SK-N-DZ (cell line): ENCODE measurements around the gene FAM83E.
"Not testable (repeated sequence)": the region's sequence is repeated elsewhere in the genome, so short reads cannot be mapped to it uniquely, and the experiment has no call there.

ENCODE experiments used
- DNase-seq: peaks from one replicate; pipeline ENCODE4 v3.0.0-alpha.2; 2015; ENCODE audit warnings: low spot score

FAM83E gene

DNA sequence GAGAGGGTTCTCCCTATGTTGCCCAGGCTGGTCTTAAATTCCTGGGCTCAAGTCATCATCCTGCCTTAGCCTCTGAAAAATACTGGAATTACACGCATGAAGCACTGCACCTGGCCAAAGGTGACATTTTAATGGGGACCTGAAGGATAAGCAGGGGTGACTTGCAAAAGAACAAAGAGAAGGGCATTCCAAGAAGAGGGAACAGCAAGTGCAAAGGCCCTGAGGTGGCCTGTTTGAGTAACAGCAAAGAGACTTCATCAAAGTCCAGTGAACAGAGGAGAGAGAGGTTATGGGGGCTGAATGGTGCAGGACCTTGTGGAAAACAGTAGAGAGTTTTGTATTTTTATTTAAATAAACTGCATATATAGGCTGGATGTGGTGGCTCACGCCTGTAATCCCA, 27.0 kb upstream of the FAM83E start:
- DNase-seq: no peak

- no peak for DNase-seq
These were observed 24.9 kb upstream of the FAM83E start for GRCh38 chr19:48639483-48640375.

GRCh38 chr19:48638831-48639381, 24.0 kb upstream of the FAM83E start:
- DNase-seq: no peak

- DNase-seq: peak; percentile 90
These were observed 23.3 kb upstream of the FAM83E start for GRCh38 chr19:48637948-48638830.

DNA sequence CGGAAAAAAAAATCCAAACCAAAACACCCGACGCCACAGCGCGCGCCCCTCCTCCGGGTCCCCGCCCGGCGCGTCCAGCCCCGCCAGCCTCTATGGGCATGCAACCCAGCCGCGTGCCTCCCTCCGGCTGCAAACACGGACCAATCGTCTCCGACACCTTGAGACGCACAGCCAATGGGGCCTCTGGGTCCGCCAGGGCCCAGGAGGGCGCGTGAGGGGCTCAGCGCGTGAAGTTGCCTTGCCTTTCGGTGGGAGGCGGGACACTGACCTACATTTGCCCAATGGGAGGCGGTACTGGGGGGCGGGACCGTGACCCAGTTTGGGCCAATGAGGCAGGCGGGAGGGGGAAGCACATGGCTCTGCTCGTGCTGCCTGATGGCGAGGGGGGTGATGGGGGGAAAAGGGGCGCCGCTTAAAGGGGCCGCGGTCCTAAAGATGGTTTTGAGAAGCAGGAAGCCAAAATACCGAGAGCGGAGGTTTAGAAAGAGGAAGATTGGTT, 22.6 kb upstream of the FAM83E start:
- peak; percentile 98 for DNase-seq

GRCh38 chr19:48636859-48637448, 22.1 kb upstream of the FAM83E start, which contains the start of gene DBP:
Gene DBP (minus strand): TSS chr19:48637379. CDS start chr19:48636994, 385 bp downstream.
- DNase-seq: no peak

GRCh38 chr19:48635966-48636858, 21.3 kb upstream of the FAM83E start:
- no peak for DNase-seq

- DNase-seq: no peak
These were observed 20.5 kb upstream of the FAM83E start for GRCh38 chr19:48635263-48635965.

- peak; percentile 93 for DNase-seq
These were observed 19.8 kb upstream of the FAM83E start for GRCh38 chr19:48634424-48635262.

DNA sequence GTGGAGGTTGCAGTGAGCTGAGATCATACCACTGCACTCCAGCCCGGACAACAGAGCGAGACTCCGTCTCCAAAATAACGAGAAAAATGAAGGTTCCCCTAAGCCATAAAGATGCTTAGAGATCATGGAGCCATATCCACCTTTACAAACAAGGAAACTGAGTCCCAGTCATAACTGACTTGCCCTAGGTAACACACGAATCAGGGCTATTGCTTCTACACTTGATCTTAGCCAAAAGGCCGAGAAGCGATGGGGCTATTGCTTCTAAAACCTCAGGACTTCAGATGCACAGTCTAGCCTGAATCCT, 19.1 kb upstream of the FAM83E start:
- DNase-seq: no peak

- DNase-seq: no peak
These were observed 18.5 kb upstream of the FAM83E start for GRCh38 chr19:48633148-48634035.

- DNase-seq: no peak
These were observed 17.8 kb upstream of the FAM83E start for GRCh38 chr19:48632692-48633147.

DNA sequence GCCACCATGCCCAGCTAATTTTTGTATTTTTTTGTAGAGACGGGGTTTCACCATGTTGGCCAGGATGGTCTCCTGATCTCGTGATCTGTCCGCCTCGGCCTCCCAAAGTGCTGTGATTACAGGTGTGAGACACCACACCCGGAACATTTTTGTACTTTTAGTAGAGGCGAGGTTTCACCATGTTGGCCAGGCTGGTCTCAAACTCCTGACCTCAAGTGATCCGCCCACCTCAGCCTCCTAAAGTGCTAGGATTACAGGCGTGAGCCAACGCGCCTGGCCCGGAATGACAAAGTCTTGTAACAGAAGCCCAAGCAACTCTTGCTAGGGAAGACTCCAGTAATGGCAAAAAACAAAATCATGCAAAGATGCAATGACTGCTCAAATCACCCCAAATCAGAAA, 17.4 kb upstream of the FAM83E start:
- DNase-seq: not testable (repeated sequence)

DNA sequence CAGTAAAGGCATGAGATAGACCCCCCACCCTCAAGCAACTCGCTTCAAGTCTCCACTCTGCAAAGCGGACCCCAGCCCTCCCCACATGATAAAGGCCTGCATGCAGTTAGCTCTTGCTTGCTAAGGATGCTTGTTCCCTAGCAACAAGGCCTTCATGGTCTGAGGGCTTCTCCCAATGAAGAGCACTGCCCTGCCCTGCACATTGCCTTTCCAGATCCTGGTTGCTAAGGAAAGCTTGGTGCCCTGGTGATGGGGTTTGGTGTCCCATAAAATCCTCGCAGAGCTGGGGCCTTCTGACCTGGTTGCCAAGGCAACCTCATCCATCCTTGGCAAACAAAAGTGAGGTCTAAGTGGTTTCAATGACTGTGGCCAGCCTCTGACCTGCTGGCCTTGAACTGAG, 16.3 kb upstream of the FAM83E start:
- no peak for DNase-seq

- DNase-seq: no peak
These were observed 15.6 kb upstream of the FAM83E start for GRCh38 chr19:48630296-48631063.

DNA sequence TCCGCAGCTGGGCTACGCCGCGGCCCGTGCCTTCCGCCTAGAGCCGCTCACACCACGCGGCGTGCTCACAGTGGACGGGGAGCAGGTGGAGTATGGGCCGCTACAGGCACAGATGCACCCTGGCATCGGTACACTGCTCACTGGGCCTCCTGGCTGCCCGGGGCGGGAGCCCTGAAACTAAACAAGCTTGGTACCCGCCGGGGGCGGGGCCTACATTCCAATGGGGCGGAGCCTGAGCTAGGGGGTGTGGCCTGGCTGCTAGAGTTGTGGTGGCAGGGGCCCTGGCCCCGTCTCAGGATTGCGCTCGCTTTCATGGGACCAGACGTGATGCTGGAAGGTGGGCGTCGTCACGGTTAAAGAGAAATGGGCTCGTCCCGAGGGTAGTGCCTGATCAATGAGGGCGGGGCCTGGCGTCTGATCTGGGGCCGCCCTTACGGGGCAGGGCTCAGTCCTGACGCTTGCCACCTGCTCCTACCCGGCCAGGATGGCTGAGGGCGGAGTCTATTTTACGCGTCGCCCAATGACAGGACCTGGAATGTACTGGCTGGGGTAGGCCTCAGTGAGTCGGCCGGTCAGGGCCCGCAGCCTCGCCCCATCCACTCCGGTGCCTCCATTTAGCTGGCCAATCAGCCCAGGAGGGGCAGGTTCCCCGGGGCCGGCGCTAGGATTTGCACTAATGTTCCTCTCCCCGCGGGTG, 14.9 kb upstream of the FAM83E start:
- DNase-seq: no peak

DNA sequence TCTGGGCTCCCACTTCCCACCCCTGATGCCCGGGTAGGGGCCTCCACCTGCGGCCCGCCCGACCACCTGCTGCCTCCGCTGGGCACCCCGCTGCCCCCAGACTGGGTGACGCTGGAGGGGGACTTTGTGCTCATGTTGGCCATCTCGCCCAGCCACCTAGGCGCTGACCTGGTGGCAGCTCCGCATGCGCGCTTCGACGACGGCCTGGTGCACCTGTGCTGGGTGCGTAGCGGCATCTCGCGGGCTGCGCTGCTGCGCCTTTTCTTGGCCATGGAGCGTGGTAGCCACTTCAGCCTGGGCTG, 14.4 kb upstream of the FAM83E start:
- DNase-seq: no peak
